Kidney (tissue), 14 donors: ENCODE results near the gene BICD2. TPM values are rescaled to one million over a fixed set of nuclear protein-coding genes. Genes with fewer than 3 reads are reported as not detected.
A peak's percentile ranks its signal among the peaks of the same experiment; 100 is the strongest.

ENCODE experiments used
- DNase-seq, 5 donors: peaks; one replicate each; pipeline ENCODE4 v3.0.0-alpha.2; 2013 to 2020
- FAIRE-seq: peaks from 2 replicates; lab custom pipeline; 2012; peaks lifted over from hg19 to GRCh38; lab: Jason Lieb, UNC
- H3K27ac ChIP-seq, 2 donors: one replicate each; pipeline ENCODE4 v1.7.0; 2013; ENCODE audit warnings: low read depth in 2 of 2, low read length in 2 of 2, inconsistent platforms in 1 of 2
- H3K27me3 ChIP-seq: one replicate; pipeline ENCODE4 v1.7.1; 2013; ENCODE audit warnings: low read length, inconsistent platforms; ENCODE audit not compliant: control insufficient read depth, insufficient read depth
- H3K36me3 ChIP-seq, 3 donors: one replicate each; pipeline versions ENCODE4 v1.7.0 to v1.7.1; 2013; ENCODE audit warnings: low read length in 3 of 3, control low read depth in 1 of 3, inconsistent platforms in 1 of 3; ENCODE audit not compliant: insufficient read depth in 3 of 3, control insufficient read depth in 2 of 3
- H3K4me1 ChIP-seq, 3 donors: one replicate each; pipeline versions ENCODE4 v1.7.0 to v1.7.1; 2013; ENCODE audit warnings: low read length in 3 of 3, inconsistent platforms in 1 of 3, low read depth in 1 of 3; ENCODE audit not compliant: control insufficient read depth in 2 of 3, insufficient read depth in 2 of 3
- H3K4me3 ChIP-seq, 3 donors: one replicate each; pipeline versions ENCODE4 v1.7.0 to v1.8.1; 2013; ENCODE audit warnings: low read length in 3 of 3, control low read depth in 1 of 3, inconsistent platforms in 1 of 3
- H3K9ac ChIP-seq, 3 donors: one replicate each; pipeline versions ENCODE4 v1.7.0 to v1.7.1; 2013; ENCODE audit warnings: low read length in 3 of 3, control low read depth in 1 of 3, inconsistent platforms in 1 of 3
- H3K9me3 ChIP-seq, 3 donors: one replicate each; pipeline versions ENCODE4 v1.7.0 to v1.7.1; 2013; ENCODE audit warnings: low read length in 3 of 3, control low read depth in 1 of 3, inconsistent platforms in 1 of 3; ENCODE audit not compliant: control insufficient read depth in 2 of 3, insufficient read depth in 1 of 3
- CTCF ChIP-seq: IDR thresholded peaks from 3 replicates; pipeline ENCODE4 v1.5.1; 2012; ENCODE audit warnings: mild to moderate bottlenecking, moderate library complexity, borderline replicate concordance; ENCODE audit not compliant: insufficient read depth; ENCODE audit errors: extremely low read depth
- intact Hi-C: fragments of 100-400 bp; cut with DNase I; formaldehyde crosslinking; loops from one replicate; pipeline ENCODE4 v1.11.1; 2022
- polyA plus RNA-seq: library from polyadenylated mRNA; stranded (reverse); fragments of 350-450 nt; fragmentation: Illumina TruSeq; extraction: RNeasy Lipid Tissue Mini Kit (QIAGEN cat#74804); gene quantifications from one replicate; pipeline ENCODE4 v1.2.3, GENCODE V29; 2014; ENCODE audit warnings: low read depth, low replicate concordance; ENCODE audit not compliant: insufficient read depth
- total RNA-seq: library from RNA; stranded (reverse); fragmentation: NEBNext Ultra II Directional; extraction: Animal tissue kit (Norgen Biotek cat#: 25700); gene quantifications from one replicate; pipeline ENCODE4 v1.2.1, GENCODE V29; 2021
- donor health status: control.
- donor health status: control.
- donor health status: control.
- donor health status: control.
- donor health status: control.
- donor health status: DM: yes; HTN: yes; CAD: no.
- donor health status: Normal renal cell carcinoma (clear cell type).

BICD2 gene
- total and polyA plus RNA-seq, 2 donors from 2014 or later, result 10.0 to 25.2 TPM

DNA sequence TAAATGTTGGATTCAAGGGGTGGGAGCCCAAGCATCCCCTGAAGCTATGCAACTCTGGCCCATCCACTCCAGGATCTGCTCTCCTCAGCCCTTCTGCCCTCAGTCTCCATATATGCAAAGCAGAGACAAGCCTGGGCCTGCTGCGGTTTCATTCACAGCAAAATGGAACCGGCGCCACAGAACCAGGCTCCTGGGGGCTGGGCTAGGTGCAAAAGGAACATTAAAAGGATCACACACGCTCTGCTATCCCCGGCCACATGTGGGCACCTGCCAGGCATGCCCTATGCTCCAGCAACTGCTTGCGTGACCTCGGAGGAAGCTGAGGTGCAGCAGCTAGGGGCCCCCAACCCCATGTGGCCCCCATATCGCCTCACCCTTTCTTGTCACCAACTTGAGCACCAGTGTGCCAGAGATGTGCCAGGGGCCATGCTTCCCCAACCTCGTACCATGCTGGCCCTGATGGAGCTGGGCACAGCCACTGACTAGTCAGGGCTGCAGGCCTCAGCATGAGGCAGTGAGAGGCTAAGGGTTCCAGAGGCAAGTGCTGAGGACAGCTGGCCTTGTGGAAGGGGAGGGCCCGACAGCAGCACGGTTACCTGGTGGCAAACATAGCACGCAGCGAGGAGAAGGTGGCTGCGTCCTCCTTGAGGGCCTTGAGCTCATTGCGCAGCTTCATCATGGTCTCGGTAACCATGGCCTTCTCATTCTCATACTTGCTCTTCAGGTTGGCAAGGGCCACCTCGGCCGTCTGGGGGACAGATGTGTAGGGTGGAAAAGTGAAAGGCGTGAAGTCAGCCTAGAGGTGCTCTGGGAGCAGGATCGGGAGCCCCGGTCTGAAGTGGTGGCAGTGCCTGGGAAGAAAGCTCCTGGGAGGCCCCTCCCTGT lies 47.2 kb downstream of the BICD2 start:
- H3K4me1 ChIP-seq, result no peaks in the 10 kb centered on the region

GRCh38 chr9:92716557-92716956 lies 48.1 kb downstream of the BICD2 start:
- Histone ChIP-seq H3K9me3 (no peaks in the 10 kb centered on the region), H3K4me3 (no peak overlapping the region), H3K36me3 (peaks cover 0 to 58% (median 46%) of the 10 kb centered on the region in 3 donors), H3K27me3 (no peaks in the 10 kb centered on the region), H3K27ac (no peak overlapping the region), H3K9ac (no peak overlapping the region), H3K4me1 (no peaks in the 10 kb centered on the region)
- peak; percentile 86 for TF ChIP-seq CTCF
- DNase-seq (peak; percentile 60 to 78 (median 75)), FAIRE-seq (no peak)
- intact Hi-C loops, result loop anchor here (5.0 kb wide), 1 partner anchor 76 kb away; no protein-coding TSS in a partner anchor

More for the DNA sequence above, 47.2 kb downstream of the BICD2 start:
- TF ChIP-seq CTCF, result no peak
- FAIRE-seq (no peak), DNase-seq (no peak)
- Histone ChIP-seq H3K4me3 (no peak overlapping the region), H3K27ac (no peak overlapping the region), H3K9ac (no peak overlapping the region), H3K27me3 (no peaks in the 10 kb centered on the region), H3K36me3 (peaks cover 0 to 63% (median 53%) of the 10 kb centered on the region in 3 donors), H3K9me3 (no peaks in the 10 kb centered on the region)
- intact Hi-C loops, result loop anchor here (5.0 kb wide), 1 partner anchor 75 kb away; no protein-coding TSS in a partner anchor

- DNase-seq (no peak), FAIRE-seq (no peak)
- Histone ChIP-seq H3K9me3 (no peaks in the 10 kb centered on the region), H3K4me3 (no peak overlapping the region), H3K36me3 (peaks cover 0 to 64% (median 45%) of the 10 kb centered on the region in 3 donors), H3K27ac (no peak overlapping the region), H3K27me3 (no peaks in the 10 kb centered on the region), H3K9ac (no peak overlapping the region), H3K4me1 (no peaks in the 10 kb centered on the region)
- intact Hi-C loops, result loop anchor here (5.0 kb wide), 1 partner anchor 77 kb away; no protein-coding TSS in a partner anchor
- TF ChIP-seq CTCF, result no peak
Observed at GRCh38 chr9:92715488-92716231, 49.0 kb downstream of the BICD2 start.
